NCI-H2107 (cell line): ENCODE results near the gene CTIF.

ENCODE experiments used
- DNase-seq: peaks from one replicate; lab custom pipeline; 2025; lab: John Stamatoyannopoulos, UW

The CTIF gene

GRCh38 chr18:48682768-48683167 lies 143.9 kb downstream of the CTIF start:
- no peak for DNase-seq

GRCh38 chr18:48683197-48683596 lies 144.4 kb downstream of the CTIF start:
- DNase-seq: no peak

GRCh38 chr18:48683661-48684060 lies 144.8 kb downstream of the CTIF start:
- no peak for DNase-seq

- no peak for DNase-seq
These were observed 148.7 kb downstream of the CTIF start for GRCh38 chr18:48687346-48688042.

- DNase-seq: no peak
These were observed 150.1 kb downstream of the CTIF start for GRCh38 chr18:48688961-48689360.

- no peak for DNase-seq
These were observed 150.7 kb downstream of the CTIF start for GRCh38 chr18:48689548-48689947.

- no peak for DNase-seq
These were observed 151.7 kb downstream of the CTIF start for GRCh38 chr18:48690494-48690893.

- DNase-seq: no peak
These were observed 154.2 kb downstream of the CTIF start for GRCh38 chr18:48693006-48693405.

GRCh38 chr18:48693625-48694262 lies 154.9 kb downstream of the CTIF start:
- DNase-seq: no peak

- DNase-seq: no peak
These were observed 155.5 kb downstream of the CTIF start for GRCh38 chr18:48694295-48694694.

GRCh38 chr18:48695671-48696070 lies 156.8 kb downstream of the CTIF start:
- DNase-seq: no peak

- DNase-seq: no peak
These were observed 157.4 kb downstream of the CTIF start for GRCh38 chr18:48696218-48696617.

- no peak for DNase-seq
These were observed 158.6 kb downstream of the CTIF start for GRCh38 chr18:48697441-48697840.

- no peak for DNase-seq
These were observed 159.9 kb downstream of the CTIF start for GRCh38 chr18:48698707-48699106.

GRCh38 chr18:48699761-48700160 lies 160.9 kb downstream of the CTIF start:
- DNase-seq: no peak

- no peak for DNase-seq
These were observed 161.6 kb downstream of the CTIF start for GRCh38 chr18:48700446-48700845.

GRCh38 chr18:48702346-48703027 lies 163.7 kb downstream of the CTIF start:
- no peak for DNase-seq

GRCh38 chr18:48703028-48703386 lies 164.2 kb downstream of the CTIF start:
- no peak for DNase-seq

- DNase-seq: no peak
These were observed 164.6 kb downstream of the CTIF start for GRCh38 chr18:48703418-48703817.

- DNase-seq: no peak
These were observed 166.2 kb downstream of the CTIF start for GRCh38 chr18:48705043-48705442.

GRCh38 chr18:48705531-48705930 lies 166.7 kb downstream of the CTIF start:
- no peak for DNase-seq

- DNase-seq: no peak
These were observed 167.9 kb downstream of the CTIF start for GRCh38 chr18:48706731-48707130.

GRCh38 chr18:48707636-48708296 lies 168.9 kb downstream of the CTIF start:
- no peak for DNase-seq
